Liver (tissue), 9 donors: ENCODE data around the gene ATP2A1. TPM values are rescaled to one million over a fixed set of nuclear protein-coding genes. Genes with fewer than 3 reads are reported as not detected.
"Not testable (repeated sequence)": the region's sequence is repeated elsewhere in the genome, so short reads cannot be mapped to it uniquely, and the experiment has no call there.

Experiments used
- DNase-seq: peaks from one replicate; pipeline ENCODE4 v3.0.0-alpha.2; 2017; ENCODE audit warnings: low spot score
- H3K27ac ChIP-seq, 2 donors: one replicate each; pipeline ENCODE4 v1.7.0; 2013; ENCODE audit warnings: inconsistent platforms in 2 of 2, low read length in 2 of 2, control low read depth in 1 of 2, low read depth in 1 of 2, mild to moderate bottlenecking in 1 of 2
- H3K27me3 ChIP-seq, 4 donors: one replicate each; pipeline versions ENCODE4 v1.6.1 to v1.7.0; 2013; ENCODE audit warnings: low read length in 3 of 4, inconsistent platforms in 1 of 4, mild to moderate bottlenecking in 1 of 4, moderate library complexity in 1 of 4; ENCODE audit not compliant: control insufficient read depth in 4 of 4, insufficient read depth in 4 of 4
- H3K36me3 ChIP-seq, 4 donors: one replicate each; pipeline versions ENCODE4 v1.6.1 to v1.7.0; 2013; ENCODE audit warnings: low read length in 3 of 4, mild to moderate bottlenecking in 3 of 4, low read depth in 1 of 4, moderate library complexity in 1 of 4; ENCODE audit not compliant: control insufficient read depth in 4 of 4, insufficient read depth in 3 of 4
- H3K4me1 ChIP-seq, 4 donors: one replicate each; pipeline versions ENCODE4 v1.6.1 to v1.7.0; 2013; ENCODE audit warnings: low read length in 3 of 4, mild to moderate bottlenecking in 3 of 4, moderate library complexity in 1 of 4; ENCODE audit not compliant: control insufficient read depth in 4 of 4, insufficient read depth in 4 of 4
- H3K4me3 ChIP-seq, 3 donors: one replicate each; pipeline versions ENCODE4 v1.6.1 to v1.7.0; 2013; ENCODE audit warnings: low read length in 3 of 3, control low read depth in 1 of 3, low read depth in 1 of 3, mild to moderate bottlenecking in 1 of 3
- H3K9ac ChIP-seq, 2 donors: one replicate each; pipeline ENCODE4 v1.7.0; 2013; ENCODE audit warnings: low read length in 2 of 2, mild to moderate bottlenecking in 2 of 2, moderate library complexity in 2 of 2, control low read depth in 1 of 2, low read depth in 1 of 2
- H3K9me3 ChIP-seq, 4 donors: one replicate each; pipeline versions ENCODE4 v1.6.1 to v1.7.0; 2013; ENCODE audit warnings: low read length in 3 of 4; ENCODE audit not compliant: control insufficient read depth in 4 of 4
- EGR1 ChIP-seq, 2 donors: IDR thresholded peaks; 2 replicates each; pipeline ENCODE4 v1.6.1; 2016 to 2018; ENCODE audit warnings: antibody characterized with exemption in 2 of 2, low read depth in 2 of 2
- FOXA1 ChIP-seq: IDR thresholded peaks from 2 replicates; pipeline ENCODE4 v1.6.1; 2016; ENCODE audit warnings: antibody characterized with exemption
- FOXA2 ChIP-seq: IDR thresholded peaks from 2 replicates; pipeline ENCODE4 v1.6.1; 2016; ENCODE audit warnings: antibody characterized with exemption
- GABPA ChIP-seq, 2 donors: IDR thresholded peaks in 1 of 2; conservative IDR thresholded peaks in 1 of 2; 2 replicates each; pipeline ENCODE4 v1.6.1; 2016; ENCODE audit warnings: antibody characterized with exemption in 2 of 2, mild to moderate bottlenecking in 1 of 2, moderate library complexity in 1 of 2
- HNF4G ChIP-seq: IDR thresholded peaks from 2 replicates; pipeline ENCODE4 v1.6.1; 2016; ENCODE audit warnings: antibody characterized with exemption
- JUND ChIP-seq, 2 donors: IDR thresholded peaks; 2 replicates each; pipeline ENCODE4 v1.6.1; 2016; ENCODE audit warnings: antibody characterized with exemption in 2 of 2
- MAX ChIP-seq: IDR thresholded peaks from 2 replicates; pipeline ENCODE4 v1.6.1; 2016; ENCODE audit warnings: antibody characterized with exemption
- NR2F2 ChIP-seq: IDR thresholded peaks from 2 replicates; pipeline ENCODE4 v1.6.1; 2016; ENCODE audit warnings: antibody characterized with exemption
- RAD21 ChIP-seq, 2 donors: IDR thresholded peaks; 2 replicates each; pipeline ENCODE4 v1.6.1; 2016; ENCODE audit warnings: antibody characterized with exemption in 2 of 2, mild to moderate bottlenecking in 2 of 2
- RXRA ChIP-seq, 2 donors: IDR thresholded peaks; 2 replicates each; pipeline ENCODE4 v1.6.1; 2017 to 2018; ENCODE audit warnings: antibody characterized with exemption in 2 of 2, mild to moderate bottlenecking in 1 of 2
- TAF1 ChIP-seq: conservative IDR thresholded peaks from 2 replicates; pipeline ENCODE4 v1.6.1; 2016; ENCODE audit warnings: antibody characterized with exemption, mild to moderate bottlenecking
- YY1 ChIP-seq: IDR thresholded peaks from 2 replicates; pipeline ENCODE4 v1.6.1; 2016; ENCODE audit warnings: antibody characterized with exemption, mild to moderate bottlenecking
- ZBTB33 ChIP-seq: IDR thresholded peaks from 2 replicates; pipeline ENCODE4 v1.6.1; 2016; ENCODE audit warnings: antibody characterized with exemption
- WGBS: extraction: QIAGEN DNeasy Blood & Tissue Kit; methylation state at CpG from one replicate; pipeline ENCODE4 v1.1.7; 2013; 5-methylcytosine and 5-hydroxymethylcytosine counted together
- polyA plus RNA-seq, 2 donors: library from polyadenylated mRNA; stranded (reverse) in 1 of 2; unstranded in 1 of 2; fragments of 200-250 nt in 1 of 2; fragments of >200 nt in 1 of 2; fragmentation: Nextera tagmentation in 1 of 2; extraction: Ambion mirVana in 1 of 2; gene quantifications; one replicate each; pipeline versions ENCODE4 v1.2.1 to v1.2.3, GENCODE V29; 2013 to 2015
- total RNA-seq, 2 donors: library from RNA; depleted of rRNA; stranded (reverse); fragments of >200 nt; gene quantifications; one replicate each; pipeline ENCODE4 v1.2.3, GENCODE V29; 2014
- TF ChIP-seq, protein P1 (sequence below): fragments of 150-350 bp; IDR thresholded peaks from 2 replicates; pipeline ENCODE4 v1.5.1; 2017; ENCODE audit warnings: improper control_type of control experiment, low read depth, low read length; ENCODE audit not compliant: missing input control
- donor health status: healthy.
- donor health status: healthy.
- donor health status: healthy.
- donor health status: healthy.
- donor health status: healthy.

Gene ATP2A1
- total and polyA plus RNA-seq, 4 donors = 0.07 to 0.23 (median 0.13) TPM

DNA sequence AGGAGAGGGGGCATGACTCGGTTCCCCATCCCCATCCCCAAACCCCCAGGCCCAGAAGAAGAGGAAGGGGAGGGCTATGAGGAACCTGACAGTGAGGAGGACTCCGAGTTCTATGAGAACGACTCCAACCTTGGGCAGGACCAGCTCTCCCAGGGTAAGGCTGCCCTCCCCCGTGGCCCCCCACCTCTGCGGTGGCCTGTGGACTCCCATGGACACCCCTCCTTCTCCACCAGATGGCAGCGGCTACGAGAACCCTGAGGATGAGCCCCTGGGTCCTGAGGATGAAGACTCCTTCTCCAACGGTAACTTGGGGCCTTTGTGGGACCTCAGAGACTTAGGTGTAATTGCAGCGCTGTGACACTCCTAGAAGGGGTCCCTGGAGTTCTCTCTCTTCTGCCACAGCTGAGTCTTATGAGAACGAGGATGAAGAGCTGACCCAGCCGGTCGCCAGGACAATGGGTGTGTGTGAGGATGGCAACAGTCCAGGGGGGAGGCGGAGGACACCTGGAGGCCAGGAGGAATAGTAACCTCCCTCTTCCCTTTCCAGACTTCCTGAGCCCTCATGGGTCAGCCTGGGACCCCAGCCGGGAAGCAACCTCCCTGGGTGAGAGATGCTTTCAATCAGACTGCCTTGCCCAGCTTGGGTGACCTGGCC is 59.1 kb downstream of the ATP2A1 start (continued):
- TF ChIP-seq ZBTB33 (no peak), RAD21 (IDR thresholded peaks at IDR 0.05) (no peak), NR2F2 (no peak), GABPA (IDR thresholded peaks at IDR 0.05 in 1 of 2, conservative IDR thresholded peaks at IDR 0.05 in 1 of 2) (no peak), FOXA2 (no peak), TAF1 (no peak), MAX (no peak), EGR1 (IDR thresholded peaks at IDR 0.05; ENCODE audit: low read depth in 2 of 2) (no peak), RXRA (IDR thresholded peaks at IDR 0.05) (no peak), FOXA1 (no peak)

GRCh38 chr16:28938721-28939120 is 60.4 kb downstream of the ATP2A1 start:
- DNase-seq = no peak
- Histone ChIP-seq H3K4me1 (peaks cover 0 to 5% (median 0%) of the 10 kb centered on the region in 4 donors), H3K36me3 (no peaks in the 10 kb centered on the region), H3K27ac (no peak overlapping the region), H3K9me3 (no peaks in the 10 kb centered on the region), H3K4me3 (no peak overlapping the region), H3K9ac (no peak overlapping the region), H3K27me3 (no peaks in the 10 kb centered on the region)
- TF ChIP-seq, protein P1, sequence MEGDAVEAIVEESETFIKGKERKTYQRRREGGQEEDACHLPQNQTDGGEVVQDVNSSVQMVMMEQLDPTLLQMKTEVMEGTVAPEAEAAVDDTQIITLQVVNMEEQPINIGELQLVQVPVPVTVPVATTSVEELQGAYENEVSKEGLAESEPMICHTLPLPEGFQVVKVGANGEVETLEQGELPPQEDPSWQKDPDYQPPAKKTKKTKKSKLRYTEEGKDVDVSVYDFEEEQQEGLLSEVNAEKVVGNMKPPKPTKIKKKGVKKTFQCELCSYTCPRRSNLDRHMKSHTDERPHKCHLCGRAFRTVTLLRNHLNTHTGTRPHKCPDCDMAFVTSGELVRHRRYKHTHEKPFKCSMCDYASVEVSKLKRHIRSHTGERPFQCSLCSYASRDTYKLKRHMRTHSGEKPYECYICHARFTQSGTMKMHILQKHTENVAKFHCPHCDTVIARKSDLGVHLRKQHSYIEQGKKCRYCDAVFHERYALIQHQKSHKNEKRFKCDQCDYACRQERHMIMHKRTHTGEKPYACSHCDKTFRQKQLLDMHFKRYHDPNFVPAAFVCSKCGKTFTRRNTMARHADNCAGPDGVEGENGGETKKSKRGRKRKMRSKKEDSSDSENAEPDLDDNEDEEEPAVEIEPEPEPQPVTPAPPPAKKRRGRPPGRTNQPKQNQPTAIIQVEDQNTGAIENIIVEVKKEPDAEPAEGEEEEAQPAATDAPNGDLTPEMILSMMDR = no peak
- TF ChIP-seq JUND (IDR thresholded peaks at IDR 0.05) = no peak
- WGBS = 71% methylated on average over 7 of the region's 7 CpGs

GRCh38 chr16:28939825-28940224 is 61.5 kb downstream of the ATP2A1 start:
- H3K9me3 ChIP-seq, H3K27ac ChIP-seq, H3K4me3 ChIP-seq, H3K9ac ChIP-seq, H3K27me3 ChIP-seq, H3K36me3 ChIP-seq, DNase-seq, H3K4me1 ChIP-seq: not testable (repeated sequence)
- 89% methylated on average over 7 of the region's 7 CpGs for WGBS

DNA sequence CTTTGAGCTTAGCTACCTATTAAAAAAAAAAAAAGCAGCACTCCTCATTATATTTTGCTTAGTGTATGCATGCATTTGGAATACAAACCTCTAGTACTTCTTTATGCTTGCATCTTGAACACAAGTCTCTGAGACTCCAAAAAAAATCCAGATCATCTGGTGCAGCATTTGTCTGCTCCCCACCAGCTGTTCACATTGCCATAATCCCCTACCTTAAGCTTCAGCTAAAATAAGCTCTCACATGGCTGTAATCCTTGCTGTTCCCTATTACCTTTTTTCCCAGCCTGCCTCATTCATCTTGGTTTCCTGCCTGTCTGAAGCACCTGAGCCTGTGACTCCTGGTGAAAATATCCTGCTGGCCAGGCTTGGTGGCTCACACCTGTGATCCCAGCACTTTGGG is 65.0 kb downstream of the ATP2A1 start:
- Histone ChIP-seq H3K27me3 (no peaks in the 10 kb centered on the region), H3K9ac (no peak overlapping the region), H3K27ac (no peak overlapping the region), H3K9me3 (no peaks in the 10 kb centered on the region), H3K4me3 (no peak overlapping the region), H3K4me1 (peaks cover 0 to 8% (median 7%) of the 10 kb centered on the region in 4 donors), H3K36me3 (no peaks in the 10 kb centered on the region)
- TF ChIP-seq HNF4G (no peak), JUND (IDR thresholded peaks at IDR 0.05) (no peak), YY1 (no peak), TAF1 (no peak)
- DNase-seq = no peak
